Stimulated activated CD8-positive, alpha-beta memory T cell treated with anti-CD3 and anti-CD28 coated beads, Interleukin-2, amount 100 ng/mL, for 1 hour (primary cell): ENCODE measurements around the gene AFTPH.
A peak's percentile ranks its signal among the peaks of the same experiment; 100 is the strongest.

Source experiments
- DNase-seq, 2 donors: peaks; one replicate each; pipeline ENCODE4 v3.0.0-alpha.2; 2020; ENCODE audit warnings: low read depth in 2 of 2

The AFTPH gene

GRCh38 chr2:64586883-64587481 is 62.9 kb downstream of the AFTPH start:
- DNase-seq, result no peak

DNA sequence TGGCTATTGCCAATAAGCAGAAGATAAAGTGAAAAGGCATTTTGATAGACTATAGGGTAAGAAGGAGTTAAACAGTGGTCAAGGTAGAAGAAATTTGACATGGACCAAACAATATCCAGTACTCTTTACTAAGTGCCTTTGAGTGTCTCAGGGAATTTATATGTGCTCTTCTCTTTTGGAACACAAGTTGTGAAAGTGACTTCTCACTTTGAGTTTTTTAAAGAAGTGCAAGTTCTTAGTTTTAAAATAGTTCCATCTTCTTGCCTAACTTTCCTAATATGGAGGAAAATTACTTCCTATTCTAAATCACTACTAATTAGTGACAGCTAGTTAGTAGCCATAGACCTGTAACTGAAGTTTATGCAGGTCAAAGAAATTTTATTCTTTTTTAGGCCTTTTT is 63.4 kb downstream of the AFTPH start:
- no peak for DNase-seq

GRCh38 chr2:64591188-64591587 is 67.1 kb downstream of the AFTPH start:
- DNase-seq, result no peak

- DNase-seq, result no peak
Observed at GRCh38 chr2:64593035-64593655, 69.0 kb downstream of the AFTPH start.

DNA sequence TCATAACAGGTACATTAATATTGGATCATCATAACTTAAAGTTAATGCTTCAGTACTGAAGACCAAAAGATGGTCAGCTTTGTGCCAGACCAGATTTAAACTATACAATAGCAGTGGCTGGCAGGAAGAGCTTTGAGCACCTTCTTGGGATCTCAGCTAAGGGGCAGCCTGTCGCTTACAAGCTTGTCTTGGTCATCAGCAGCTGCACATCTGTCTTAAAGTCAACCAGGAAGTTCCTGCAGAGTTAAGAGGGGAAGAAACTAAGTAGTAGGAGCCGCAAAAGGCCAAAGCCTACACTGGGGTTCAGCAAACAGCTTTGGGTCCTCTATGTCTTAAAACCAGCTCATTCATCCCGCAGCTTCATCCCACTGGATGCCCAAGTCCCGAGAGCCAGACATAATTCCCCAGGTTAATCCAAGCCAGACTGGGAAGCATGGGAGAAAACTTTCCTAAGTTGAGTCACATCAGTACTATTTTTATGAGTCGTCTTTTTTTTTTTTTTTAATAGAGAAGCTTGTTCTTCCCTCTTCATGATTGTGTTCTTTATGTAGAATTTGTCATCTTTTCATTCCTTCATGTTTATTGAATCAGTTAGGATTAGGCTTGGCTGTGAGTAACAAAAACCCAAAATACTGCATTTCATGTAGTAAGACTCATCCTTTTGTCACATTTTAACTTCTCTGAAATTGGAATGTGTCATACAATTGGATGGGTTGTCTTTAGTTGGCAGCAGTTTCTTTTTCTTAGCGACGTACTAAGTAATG is 70.3 kb downstream of the AFTPH start:
- DNase-seq, result no peak

DNA sequence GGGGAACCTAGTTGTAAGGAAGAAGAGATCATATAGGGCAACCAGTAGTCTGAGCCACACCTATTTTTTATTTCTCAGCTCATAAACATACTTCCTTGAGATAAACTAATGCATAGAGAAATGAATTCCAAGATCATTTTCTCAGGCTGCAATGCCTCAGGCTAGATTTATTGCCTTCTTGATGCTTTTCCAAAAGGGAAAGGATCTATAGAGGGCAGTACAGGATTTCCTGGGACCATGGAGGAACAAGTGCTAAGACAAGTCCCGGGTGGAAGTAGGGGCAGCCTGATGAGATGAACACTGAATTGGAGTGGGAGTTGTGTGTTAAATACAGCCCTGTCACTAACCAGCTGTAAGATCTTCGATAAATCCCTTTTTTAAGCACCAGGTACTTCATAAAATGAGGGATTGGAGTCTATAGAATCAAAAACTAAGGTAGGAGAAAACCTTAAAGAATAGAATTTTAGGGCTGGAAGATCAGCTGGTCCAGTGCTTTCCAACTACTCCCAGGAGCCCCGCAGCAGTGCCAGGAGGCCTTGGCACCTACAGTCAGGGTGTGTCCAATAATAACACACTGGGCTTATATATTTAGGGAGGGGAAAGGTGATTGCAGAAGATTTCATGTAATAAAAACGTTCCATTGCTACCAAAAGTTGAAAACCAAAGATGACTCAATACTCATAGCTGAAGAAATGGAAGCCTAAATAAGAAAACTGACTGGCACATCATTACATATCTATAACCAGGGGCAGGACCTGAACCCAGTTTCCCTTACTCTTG is 71.5 kb downstream of the AFTPH start:
- DNase-seq, result no peak

GRCh38 chr2:64598226-64598625 is 74.1 kb downstream of the AFTPH start:
- DNase-seq, result no peak

DNA sequence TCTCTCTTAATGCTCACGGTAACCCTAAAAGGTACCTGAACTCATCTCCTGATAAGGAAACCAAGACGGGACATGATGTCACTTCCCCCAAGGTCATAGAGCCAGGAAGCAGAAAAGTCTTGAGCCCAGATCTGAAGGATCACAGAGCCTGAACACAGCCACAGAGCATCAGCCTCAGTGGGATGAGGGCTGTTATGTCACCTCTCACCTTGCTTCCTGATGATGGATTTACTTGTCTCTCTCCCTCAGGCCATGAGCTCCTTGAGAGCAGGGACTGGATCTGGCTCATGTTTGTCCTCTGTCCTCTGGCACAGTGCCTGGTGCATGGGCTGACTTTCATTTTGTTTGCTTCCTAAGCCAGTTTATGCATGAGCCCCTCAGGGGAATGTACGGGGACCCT is 75.3 kb downstream of the AFTPH start:
- no peak for DNase-seq

- DNase-seq, result no peak
Observed at GRCh38 chr2:64601034-64601754, 77.1 kb downstream of the AFTPH start.

DNA sequence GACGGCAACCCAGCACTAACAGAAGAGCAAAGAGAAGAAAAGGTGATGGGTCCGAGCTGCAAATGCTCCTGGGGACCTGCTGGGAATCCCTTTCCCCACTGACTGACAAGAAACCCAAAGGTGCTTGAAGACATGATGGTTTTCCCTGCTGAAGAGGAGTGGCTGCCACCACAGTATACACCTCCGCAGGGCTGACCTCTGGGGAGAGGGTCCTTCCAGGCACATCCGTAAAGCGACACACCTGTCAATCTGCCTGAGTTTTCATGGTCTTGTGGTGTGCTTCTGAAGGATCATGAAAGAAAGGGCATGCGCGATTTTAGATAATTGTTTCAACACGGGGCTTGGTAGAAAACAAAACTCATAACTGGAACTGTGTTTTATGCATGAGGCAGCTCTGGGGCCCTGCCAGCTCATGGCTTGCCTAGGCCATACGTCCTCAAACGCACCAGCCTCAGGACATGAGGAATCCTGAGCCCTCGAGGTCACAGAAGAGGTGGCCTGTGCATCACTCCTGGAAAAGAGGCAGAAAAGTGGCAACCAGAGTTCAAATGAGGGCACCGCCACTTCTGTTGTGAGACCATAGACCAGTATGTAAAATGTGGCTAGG is 77.8 kb downstream of the AFTPH start:
- no peak for DNase-seq

- no peak for DNase-seq
Observed at GRCh38 chr2:64602436-64602835, 78.3 kb downstream of the AFTPH start.

DNA sequence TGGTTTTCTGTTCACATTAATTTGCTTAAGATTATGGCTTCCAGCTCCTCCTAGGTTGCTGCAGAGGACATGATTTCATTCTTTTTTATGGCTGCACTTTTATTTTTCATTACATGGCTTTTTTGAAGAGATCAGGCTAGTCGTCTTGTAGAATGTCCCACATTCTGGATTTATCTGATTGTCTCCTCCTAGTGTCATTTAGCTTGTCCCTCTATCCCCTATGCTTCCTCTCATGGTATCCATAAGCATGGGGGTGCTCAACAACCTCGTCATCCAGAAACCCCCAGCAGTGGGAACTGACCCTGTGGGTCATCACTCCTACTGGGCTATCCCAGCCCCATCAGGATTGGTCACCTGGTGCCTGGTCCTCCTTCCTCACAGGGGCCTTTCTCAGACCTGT is 80.0 kb downstream of the AFTPH start:
- DNase-seq, result no peak

DNA sequence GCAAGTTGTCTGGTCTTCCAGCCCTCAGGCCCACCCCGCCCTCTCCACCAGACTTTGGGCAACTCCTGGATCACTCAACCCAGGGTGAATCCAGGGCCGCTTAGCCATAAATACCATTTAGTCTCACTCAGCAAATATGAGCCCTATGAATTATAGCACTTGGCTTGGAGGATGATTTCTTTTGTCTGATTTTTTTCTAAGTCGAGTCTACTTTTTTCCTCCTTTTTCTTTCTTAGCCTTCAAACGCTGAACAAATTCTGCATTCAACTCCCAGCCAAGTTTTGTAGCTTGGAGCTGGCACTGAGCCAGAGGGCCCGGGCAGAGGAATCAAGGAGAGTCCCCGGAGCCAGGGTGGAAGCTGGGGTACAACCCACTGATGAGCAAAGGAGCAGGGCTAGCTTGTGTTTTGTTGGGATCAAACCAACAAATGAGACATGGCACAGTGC is 80.9 kb downstream of the AFTPH start:
- DNase-seq, result no peak

DNA sequence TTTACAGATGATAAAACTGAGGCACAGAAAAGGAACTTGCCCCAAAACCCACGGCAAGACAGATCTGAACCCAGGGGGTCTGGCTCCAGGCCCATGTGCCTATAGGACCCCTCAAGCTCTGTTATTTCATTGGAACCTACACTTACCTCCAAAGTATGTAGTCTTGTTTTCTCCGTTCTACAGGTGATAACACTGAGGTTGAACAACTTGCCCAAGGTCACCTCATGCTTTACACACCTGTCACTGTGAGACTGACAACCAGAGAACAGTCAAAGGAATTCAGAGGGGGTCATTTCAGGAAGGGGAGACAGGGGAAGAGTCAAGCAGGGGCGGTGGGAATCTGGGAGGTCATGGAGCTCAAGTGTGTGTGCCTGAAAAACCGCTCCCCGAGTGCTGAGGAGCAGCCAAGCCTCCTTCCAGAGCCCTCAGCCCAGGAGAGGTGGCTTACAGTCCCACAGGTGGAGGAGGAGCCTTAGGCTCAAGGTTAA is 81.9 kb downstream of the AFTPH start:
- no peak for DNase-seq

- DNase-seq, result peak; percentile 57 to 65
Observed at GRCh38 chr2:64606479-64607363, 82.6 kb downstream of the AFTPH start.

DNA sequence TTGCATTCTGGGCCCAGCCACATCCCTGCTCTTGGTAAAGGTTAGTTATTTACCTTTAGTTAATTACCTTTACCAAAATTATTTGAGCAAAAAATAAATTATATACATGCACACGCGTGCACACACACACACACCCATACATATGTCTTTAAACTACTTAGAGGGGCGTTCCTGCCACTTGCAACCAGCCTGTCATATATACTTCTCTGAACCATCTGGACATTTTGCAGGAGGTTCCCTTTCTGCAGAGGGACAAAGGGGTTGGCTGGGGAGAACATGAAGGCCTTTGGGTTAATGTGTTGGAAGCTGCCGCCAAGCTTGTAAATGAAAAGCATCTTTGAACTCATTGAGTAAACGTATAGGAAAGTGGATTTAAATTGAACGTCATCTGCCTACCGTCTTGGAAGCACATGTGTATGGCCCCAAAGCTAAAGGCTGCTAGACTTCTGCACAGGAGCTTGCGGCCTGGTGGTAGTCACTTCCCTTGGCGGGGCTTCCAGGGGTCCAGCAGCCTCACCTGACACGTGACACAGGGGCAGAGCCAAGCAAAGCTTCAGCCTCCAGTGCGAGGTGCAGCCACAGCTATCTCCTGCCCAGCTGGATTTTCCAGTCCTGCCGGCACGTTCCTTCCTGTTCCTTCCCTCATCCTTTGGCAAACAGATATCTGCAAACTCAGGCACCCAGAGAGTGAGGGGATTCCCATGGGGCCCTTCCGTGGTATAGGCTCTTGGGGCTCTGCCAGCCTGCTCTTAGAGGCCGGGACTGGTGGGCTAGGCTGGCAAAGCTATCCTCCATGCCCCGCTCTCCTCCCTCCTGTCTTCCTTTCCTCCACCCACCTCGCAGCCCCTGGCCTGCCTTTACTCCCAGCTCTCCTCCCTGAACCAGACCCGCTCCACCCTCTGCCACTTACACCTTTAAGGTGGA is 83.5 kb downstream of the AFTPH start:
- no peak for DNase-seq

GRCh38 chr2:64608867-64609226 is 84.7 kb downstream of the AFTPH start:
- no peak for DNase-seq

- peak; percentile 40 to 43 for DNase-seq
Observed at GRCh38 chr2:64609227-64609941, 85.3 kb downstream of the AFTPH start.
